WTC11 (cell line): ENCODE measurements around the gene NBAS.

Source experiments
- FOXJ3 ChIP-seq: sonication (generic); formaldehyde crosslinking; IDR thresholded peaks from 2 replicates; pipeline ENCODE4 v1.9.0; 2021; ENCODE audit warnings: missing genetic modification reagents, mild to moderate bottlenecking, borderline replicate concordance
- TF ChIP-seq, protein P1 (sequence below): sonication (generic); formaldehyde crosslinking; IDR thresholded peaks from 2 replicates; pipeline ENCODE4 v1.8.0; 2022; ENCODE audit warnings: missing genetic modification reagents
- TF ChIP-seq, protein P2 (sequence below): fragments of 200-600 bp; IDR thresholded peaks from 2 replicates; pipeline ENCODE4 v1.8.0; 2022; ENCODE audit warnings: antibody characterized with exemption

DNA sequence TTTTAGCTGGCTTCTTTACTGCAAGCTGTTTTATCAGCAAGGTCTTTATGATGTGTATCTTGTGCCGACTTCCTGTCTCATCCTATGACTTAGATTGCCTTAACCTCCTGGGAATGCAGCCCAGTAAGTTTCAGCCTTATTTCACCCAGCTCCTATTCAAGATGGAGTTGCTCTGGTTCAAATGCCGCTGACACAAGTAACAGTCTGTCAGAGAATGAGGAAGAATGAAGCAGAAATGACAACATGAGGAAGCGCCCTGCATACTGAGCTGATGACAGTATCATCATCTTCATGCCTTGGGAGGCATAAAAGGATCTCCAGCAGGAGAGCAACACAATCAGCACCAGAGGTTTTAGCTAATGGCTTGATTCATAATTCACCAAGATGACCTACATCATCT lies 309.4 kb downstream of the NBAS start:
- TF ChIP-seq FOXJ3 (CRISPR knock-in tag), result no peak
- TF ChIP-seq, protein P1, sequence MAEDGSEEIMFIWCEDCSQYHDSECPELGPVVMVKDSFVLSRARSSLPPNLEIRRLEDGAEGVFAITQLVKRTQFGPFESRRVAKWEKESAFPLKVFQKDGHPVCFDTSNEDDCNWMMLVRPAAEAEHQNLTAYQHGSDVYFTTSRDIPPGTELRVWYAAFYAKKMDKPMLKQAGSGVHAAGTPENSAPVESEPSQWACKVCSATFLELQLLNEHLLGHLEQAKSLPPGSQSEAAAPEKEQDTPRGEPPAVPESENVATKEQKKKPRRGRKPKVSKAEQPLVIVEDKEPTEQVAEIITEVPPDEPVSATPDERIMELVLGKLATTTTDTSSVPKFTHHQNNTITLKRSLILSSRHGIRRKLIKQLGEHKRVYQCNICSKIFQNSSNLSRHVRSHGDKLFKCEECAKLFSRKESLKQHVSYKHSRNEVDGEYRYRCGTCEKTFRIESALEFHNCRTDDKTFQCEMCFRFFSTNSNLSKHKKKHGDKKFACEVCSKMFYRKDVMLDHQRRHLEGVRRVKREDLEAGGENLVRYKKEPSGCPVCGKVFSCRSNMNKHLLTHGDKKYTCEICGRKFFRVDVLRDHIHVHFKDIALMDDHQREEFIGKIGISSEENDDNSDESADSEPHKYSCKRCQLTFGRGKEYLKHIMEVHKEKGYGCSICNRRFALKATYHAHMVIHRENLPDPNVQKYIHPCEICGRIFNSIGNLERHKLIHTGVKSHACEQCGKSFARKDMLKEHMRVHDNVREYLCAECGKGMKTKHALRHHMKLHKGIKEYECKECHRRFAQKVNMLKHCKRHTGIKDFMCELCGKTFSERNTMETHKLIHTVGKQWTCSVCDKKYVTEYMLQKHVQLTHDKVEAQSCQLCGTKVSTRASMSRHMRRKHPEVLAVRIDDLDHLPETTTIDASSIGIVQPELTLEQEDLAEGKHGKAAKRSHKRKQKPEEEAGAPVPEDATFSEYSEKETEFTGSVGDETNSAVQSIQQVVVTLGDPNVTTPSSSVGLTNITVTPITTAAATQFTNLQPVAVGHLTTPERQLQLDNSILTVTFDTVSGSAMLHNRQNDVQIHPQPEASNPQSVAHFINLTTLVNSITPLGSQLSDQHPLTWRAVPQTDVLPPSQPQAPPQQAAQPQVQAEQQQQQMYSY (CRISPR knock-in tag), result no peak
- TF ChIP-seq, protein P2, sequence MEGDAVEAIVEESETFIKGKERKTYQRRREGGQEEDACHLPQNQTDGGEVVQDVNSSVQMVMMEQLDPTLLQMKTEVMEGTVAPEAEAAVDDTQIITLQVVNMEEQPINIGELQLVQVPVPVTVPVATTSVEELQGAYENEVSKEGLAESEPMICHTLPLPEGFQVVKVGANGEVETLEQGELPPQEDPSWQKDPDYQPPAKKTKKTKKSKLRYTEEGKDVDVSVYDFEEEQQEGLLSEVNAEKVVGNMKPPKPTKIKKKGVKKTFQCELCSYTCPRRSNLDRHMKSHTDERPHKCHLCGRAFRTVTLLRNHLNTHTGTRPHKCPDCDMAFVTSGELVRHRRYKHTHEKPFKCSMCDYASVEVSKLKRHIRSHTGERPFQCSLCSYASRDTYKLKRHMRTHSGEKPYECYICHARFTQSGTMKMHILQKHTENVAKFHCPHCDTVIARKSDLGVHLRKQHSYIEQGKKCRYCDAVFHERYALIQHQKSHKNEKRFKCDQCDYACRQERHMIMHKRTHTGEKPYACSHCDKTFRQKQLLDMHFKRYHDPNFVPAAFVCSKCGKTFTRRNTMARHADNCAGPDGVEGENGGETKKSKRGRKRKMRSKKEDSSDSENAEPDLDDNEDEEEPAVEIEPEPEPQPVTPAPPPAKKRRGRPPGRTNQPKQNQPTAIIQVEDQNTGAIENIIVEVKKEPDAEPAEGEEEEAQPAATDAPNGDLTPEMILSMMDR, result no peak
